HCT116 (cell line): ENCODE results near the gene NAALAD2.

Source experiments
- CBX3 ChIP-seq: IDR thresholded peaks from 2 replicates; pipeline ENCODE4 v1.6.1; 2012; ENCODE audit warnings: low read depth
- EGR1 ChIP-seq: IDR thresholded peaks from 2 replicates; pipeline ENCODE4 v1.6.1; 2012; ENCODE audit warnings: low read depth
- EZH2 ChIP-seq: fragments of 200-600 bp; sonication (generic); IDR thresholded peaks from 2 replicates; pipeline ENCODE4 v1.6.1; 2017; ENCODE audit warnings: antibody characterized with exemption, mixed run types
- POLR2A ChIP-seq: IDR thresholded peaks from 2 replicates; pipeline ENCODE4 v1.7.0; 2011; ENCODE audit warnings: borderline replicate concordance; ENCODE audit not compliant: insufficient read depth, insufficient read length; ENCODE audit errors: extremely low read depth
- POLR2AphosphoS5 ChIP-seq: IDR thresholded peaks from 2 replicates; pipeline ENCODE4 v1.6.1; 2011; ENCODE audit warnings: mild to moderate bottlenecking, low read depth, low read length, moderate library complexity
- RAD21 ChIP-seq: IDR thresholded peaks from 2 replicates; pipeline ENCODE4 v1.6.1; 2012; ENCODE audit warnings: low read depth, mild to moderate bottlenecking
- SP1 ChIP-seq: IDR thresholded peaks from 2 replicates; pipeline ENCODE4 v1.6.1; 2012; ENCODE audit warnings: low read depth
- TCF7L2 ChIP-seq: IDR thresholded peaks from 2 replicates; pipeline ENCODE4 v1.7.0; 2011; ENCODE audit warnings: borderline replicate concordance, inconsistent platforms; ENCODE audit not compliant: insufficient read depth, insufficient read length; ENCODE audit errors: extremely low read depth
- YY1 ChIP-seq: IDR thresholded peaks from 2 replicates; pipeline ENCODE4 v1.6.1; 2011; ENCODE audit warnings: low read length, low read depth, moderate library complexity, mild to moderate bottlenecking; ENCODE audit not compliant: insufficient replicate concordance; ENCODE audit errors: extremely low read depth
- ZNF274 ChIP-seq: fragments of 200-500 bp; sonication (Bioruptor generic); IDR thresholded peaks from 2 replicates; pipeline ENCODE4 v1.6.1; 2014; ENCODE audit warnings: mild to moderate bottlenecking, low read depth, low read length, inconsistent platforms
- TF ChIP-seq, protein P1 (sequence below), 3 experiments: fragments of 200-600 bp in 1 of 3; sonication (generic) in 1 of 3; IDR thresholded peaks in 2 of 3; conservative IDR thresholded peaks in 1 of 3; 2 replicates each; pipeline ENCODE4 v1.5.1; 2012 to 2017; ENCODE audit warnings: low read depth in 2 of 3, low read length in 2 of 3, antibody characterized with exemption in 1 of 3, borderline replicate concordance in 1 of 3, control low read depth in 1 of 3, mild to moderate bottlenecking in 1 of 3, mixed read lengths in 1 of 3, mixed run types in 1 of 3, moderate library complexity in 1 of 3; ENCODE audit not compliant: insufficient read depth in 1 of 3
- TF ChIP-seq, protein P2 (sequence below): IDR thresholded peaks from 2 replicates; pipeline ENCODE4 v1.6.1; 2012
- TF ChIP-seq, protein P3 (sequence below): IDR thresholded peaks from 2 replicates; pipeline ENCODE4 v1.6.1; 2012; ENCODE audit warnings: low read depth
- TF ChIP-seq, protein P4 (sequence below): IDR thresholded peaks from 2 replicates; pipeline ENCODE4 v1.6.1; 2012

DNA sequence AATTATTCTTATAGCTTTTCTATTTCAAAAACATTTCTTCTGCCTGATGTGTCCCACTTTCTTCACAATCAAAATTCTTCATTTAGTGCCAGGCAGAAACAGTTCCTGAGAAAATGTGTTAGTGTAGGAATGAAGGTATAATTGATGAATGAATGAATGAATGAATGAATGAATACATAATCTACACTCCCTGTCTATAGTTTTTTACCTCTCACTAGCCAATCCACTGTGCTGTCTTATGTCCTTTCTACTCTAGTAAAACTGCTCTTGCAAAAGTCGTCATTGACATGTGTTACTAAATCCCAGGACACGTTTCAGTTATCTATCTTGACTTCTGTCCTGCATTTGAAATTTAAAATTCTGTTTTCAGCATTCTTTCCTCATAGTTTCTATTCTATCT, 45.5 kb downstream of the NAALAD2 start:
- TF ChIP-seq ZNF274 (no peak), YY1 (no peak), EGR1 (no peak), EZH2 (no peak), POLR2A (no peak), RAD21 (no peak), POLR2AphosphoS5 (no peak), SP1 (no peak), TCF7L2 (no peak), CBX3 (no peak)
- TF ChIP-seq, protein P1, sequence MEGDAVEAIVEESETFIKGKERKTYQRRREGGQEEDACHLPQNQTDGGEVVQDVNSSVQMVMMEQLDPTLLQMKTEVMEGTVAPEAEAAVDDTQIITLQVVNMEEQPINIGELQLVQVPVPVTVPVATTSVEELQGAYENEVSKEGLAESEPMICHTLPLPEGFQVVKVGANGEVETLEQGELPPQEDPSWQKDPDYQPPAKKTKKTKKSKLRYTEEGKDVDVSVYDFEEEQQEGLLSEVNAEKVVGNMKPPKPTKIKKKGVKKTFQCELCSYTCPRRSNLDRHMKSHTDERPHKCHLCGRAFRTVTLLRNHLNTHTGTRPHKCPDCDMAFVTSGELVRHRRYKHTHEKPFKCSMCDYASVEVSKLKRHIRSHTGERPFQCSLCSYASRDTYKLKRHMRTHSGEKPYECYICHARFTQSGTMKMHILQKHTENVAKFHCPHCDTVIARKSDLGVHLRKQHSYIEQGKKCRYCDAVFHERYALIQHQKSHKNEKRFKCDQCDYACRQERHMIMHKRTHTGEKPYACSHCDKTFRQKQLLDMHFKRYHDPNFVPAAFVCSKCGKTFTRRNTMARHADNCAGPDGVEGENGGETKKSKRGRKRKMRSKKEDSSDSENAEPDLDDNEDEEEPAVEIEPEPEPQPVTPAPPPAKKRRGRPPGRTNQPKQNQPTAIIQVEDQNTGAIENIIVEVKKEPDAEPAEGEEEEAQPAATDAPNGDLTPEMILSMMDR (IDR thresholded peaks at IDR 0.05 in 2 of 3, conservative IDR thresholded peaks at IDR 0.05 in 1 of 3; ENCODE audit: borderline replicate concordance in 1 of 3, insufficient read depth in 1 of 3, low read depth in 2 of 3, low read length in 2 of 3), result no peak
- TF ChIP-seq, protein P2, sequence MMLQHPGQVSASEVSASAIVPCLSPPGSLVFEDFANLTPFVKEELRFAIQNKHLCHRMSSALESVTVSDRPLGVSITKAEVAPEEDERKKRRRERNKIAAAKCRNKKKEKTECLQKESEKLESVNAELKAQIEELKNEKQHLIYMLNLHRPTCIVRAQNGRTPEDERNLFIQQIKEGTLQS, result no peak
- TF ChIP-seq, protein P3, sequence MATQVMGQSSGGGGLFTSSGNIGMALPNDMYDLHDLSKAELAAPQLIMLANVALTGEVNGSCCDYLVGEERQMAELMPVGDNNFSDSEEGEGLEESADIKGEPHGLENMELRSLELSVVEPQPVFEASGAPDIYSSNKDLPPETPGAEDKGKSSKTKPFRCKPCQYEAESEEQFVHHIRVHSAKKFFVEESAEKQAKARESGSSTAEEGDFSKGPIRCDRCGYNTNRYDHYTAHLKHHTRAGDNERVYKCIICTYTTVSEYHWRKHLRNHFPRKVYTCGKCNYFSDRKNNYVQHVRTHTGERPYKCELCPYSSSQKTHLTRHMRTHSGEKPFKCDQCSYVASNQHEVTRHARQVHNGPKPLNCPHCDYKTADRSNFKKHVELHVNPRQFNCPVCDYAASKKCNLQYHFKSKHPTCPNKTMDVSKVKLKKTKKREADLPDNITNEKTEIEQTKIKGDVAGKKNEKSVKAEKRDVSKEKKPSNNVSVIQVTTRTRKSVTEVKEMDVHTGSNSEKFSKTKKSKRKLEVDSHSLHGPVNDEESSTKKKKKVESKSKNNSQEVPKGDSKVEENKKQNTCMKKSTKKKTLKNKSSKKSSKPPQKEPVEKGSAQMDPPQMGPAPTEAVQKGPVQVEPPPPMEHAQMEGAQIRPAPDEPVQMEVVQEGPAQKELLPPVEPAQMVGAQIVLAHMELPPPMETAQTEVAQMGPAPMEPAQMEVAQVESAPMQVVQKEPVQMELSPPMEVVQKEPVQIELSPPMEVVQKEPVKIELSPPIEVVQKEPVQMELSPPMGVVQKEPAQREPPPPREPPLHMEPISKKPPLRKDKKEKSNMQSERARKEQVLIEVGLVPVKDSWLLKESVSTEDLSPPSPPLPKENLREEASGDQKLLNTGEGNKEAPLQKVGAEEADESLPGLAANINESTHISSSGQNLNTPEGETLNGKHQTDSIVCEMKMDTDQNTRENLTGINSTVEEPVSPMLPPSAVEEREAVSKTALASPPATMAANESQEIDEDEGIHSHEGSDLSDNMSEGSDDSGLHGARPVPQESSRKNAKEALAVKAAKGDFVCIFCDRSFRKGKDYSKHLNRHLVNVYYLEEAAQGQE, result no peak
- TF ChIP-seq, protein P4, sequence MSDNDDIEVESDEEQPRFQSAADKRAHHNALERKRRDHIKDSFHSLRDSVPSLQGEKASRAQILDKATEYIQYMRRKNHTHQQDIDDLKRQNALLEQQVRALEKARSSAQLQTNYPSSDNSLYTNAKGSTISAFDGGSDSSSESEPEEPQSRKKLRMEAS, result no peak
